PC-3 (cell line): ENCODE results near the gene OR10Z1. TPM values are rescaled to one million over a fixed set of nuclear protein-coding genes. Genes with fewer than 3 reads are reported as not detected.

Source experiments
- ATAC-seq: fragments of 200-7000 bp; cut with Tn5 transposase; 2 replicates; pipeline ENCODE4 v1.9.1; 2020; ENCODE audit warnings: mild to moderate bottlenecking, moderate library complexity
- BruUV-seq: library from RNA; stranded (reverse); fragments of 400-500 nt; replicated peaks from 2 replicates; lab custom pipeline; 2021; lab: Mats Ljungman, UMichigan
- CTCF ChIA-PET: fragments of 300-600 bp; sonication (Branson Sonifier 250); formaldehyde crosslinking; loops from one replicate; lab custom pipeline; 2022; ENCODE audit warnings: antibody characterized with exemption; lab: Charles Lee
- POLR2A ChIA-PET: fragments of 300-600 bp; sonication (Branson Sonifier 250); formaldehyde crosslinking; loops from one replicate; lab custom pipeline; 2022; ENCODE audit warnings: antibody characterized with exemption; ENCODE audit not compliant: unreplicated experiment; lab: Charles Lee
- DNase-seq: peaks from one replicate; pipeline ENCODE4 v3.0.0-alpha.2; 2015
- H2AFZ ChIP-seq: fragments of 300-600 bp; sonication (generic); 2 replicates; pipeline ENCODE4 v1.6.0; 2016; ENCODE audit warnings: antibody characterized with exemption, low read length
- H3F3A ChIP-seq: fragments of 300-600 bp; sonication (generic); one replicate; pipeline ENCODE4 v1.6.0; 2017; ENCODE audit warnings: antibody characterized with exemption, low read length, control low read depth, mild to moderate bottlenecking; ENCODE audit not compliant: unreplicated experiment
- H3K27ac ChIP-seq: fragments of 300-600 bp; sonication (generic); 2 replicates; pipeline ENCODE4 v1.5.1; 2016; ENCODE audit warnings: mild to moderate bottlenecking, low read length
- H3K27me3 ChIP-seq: fragments of 300-600 bp; sonication (generic); 2 replicates; pipeline ENCODE4 v1.6.1; 2016; ENCODE audit warnings: low read length, mixed read lengths
- H3K36me3 ChIP-seq: fragments of 300-600 bp; sonication (generic); 2 replicates; pipeline ENCODE4 v1.6.1; 2016; ENCODE audit warnings: low read depth, mixed run types, low read length, mixed read lengths
- H3K4me1 ChIP-seq: fragments of 300-600 bp; sonication (generic); 2 replicates; pipeline ENCODE4 v1.5.1; 2016; ENCODE audit warnings: low read length; ENCODE audit not compliant: insufficient read depth
- H3K4me2 ChIP-seq: fragments of 300-600 bp; sonication (generic); 2 replicates; pipeline ENCODE4 v1.6.0; 2016; ENCODE audit warnings: low read length
- H3K4me3 ChIP-seq: fragments of 300-600 bp; sonication (generic); 2 replicates; pipeline ENCODE4 v1.5.1; 2016; ENCODE audit warnings: mild to moderate bottlenecking, low read length, mixed read lengths
- H3K79me2 ChIP-seq: fragments of 300-600 bp; sonication (generic); 2 replicates; pipeline ENCODE4 v1.6.1; 2017; ENCODE audit warnings: low read length, mixed read lengths
- H3K9ac ChIP-seq: fragments of 300-600 bp; sonication (generic); 2 replicates; pipeline ENCODE4 v1.6.0; 2016; ENCODE audit warnings: mild to moderate bottlenecking, low read length
- H3K9me2 ChIP-seq: fragments of 300-600 bp; sonication (generic); replicated peaks from 2 replicates; pipeline ENCODE4 v1.6.1; 2016; ENCODE audit warnings: mixed run types, low read length, mixed read lengths
- H3K9me3 ChIP-seq: fragments of 300-600 bp; sonication (generic); 2 replicates; pipeline ENCODE4 v1.6.1; 2016; ENCODE audit warnings: low read length, mixed read lengths
- H4K20me1 ChIP-seq: fragments of 300-600 bp; sonication (generic); 2 replicates; pipeline ENCODE4 v1.6.1; 2016; ENCODE audit warnings: low read length, mixed read lengths
- EZH2 ChIP-seq: fragments of 300-600 bp; sonication (generic); IDR thresholded peaks from one replicate; pipeline ENCODE4 v1.6.1; 2017; ENCODE audit warnings: antibody characterized with exemption, mild to moderate bottlenecking, low read length; ENCODE audit not compliant: unreplicated experiment
- EZH2phosphoT487 ChIP-seq: fragments of 300-600 bp; sonication (generic); IDR thresholded peaks from 2 replicates; pipeline ENCODE4 v1.6.1; 2018; ENCODE audit warnings: mild to moderate bottlenecking, antibody characterized with exemption, low read length, borderline replicate concordance
- intact Hi-C: fragments of 100-400 bp; cut with micrococcal nuclease; formaldehyde crosslinking; loops from 2 replicates; pipeline ENCODE4 v1.9.0; 2023
- total RNA-seq: library from RNA; depleted of rRNA; stranded (reverse); fragments of >200 nt; gene quantifications from 2 replicates; pipeline ENCODE4 v1.2.3, GENCODE V29; 2014
- TF ChIP-seq, protein P1 (sequence below): fragments of 300-600 bp; sonication (generic); conservative IDR thresholded peaks from 2 replicates; pipeline ENCODE4 v1.5.1; 2017; ENCODE audit warnings: antibody characterized with exemption, low read depth, mild to moderate bottlenecking, low read length

The OR10Z1 gene
- total RNA-seq, 1 experiment from 2014 or later = not detected

GRCh38 chr1:158577561-158577960 is 27.5 kb upstream of the OR10Z1 start:
- Histone ChIP-seq H3F3A (no peaks in the 10 kb centered on the region), H3K4me2 (no peak overlapping the region), H3K9me2 (no peaks in the 10 kb centered on the region), H2AFZ (no peak overlapping the region), H3K4me3 (no peak overlapping the region), H3K4me1 (no peaks in the 10 kb centered on the region), H3K27ac (no peak overlapping the region), H3K27me3 (peaks cover 10% of the 10 kb centered on the region), H4K20me1 (no peaks in the 10 kb centered on the region), H3K36me3 (no peaks in the 10 kb centered on the region), H3K9ac (no peak overlapping the region), H3K79me2 (no peaks in the 10 kb centered on the region), H3K9me3 (no peaks in the 10 kb centered on the region)
- CTCF ChIA-PET = no interaction called here
- intact Hi-C loops = no loop called here
- DNase-seq (no peak), ATAC-seq (no peak)
- POLR2A ChIA-PET = no interaction called here
- TF ChIP-seq EZH2phosphoT487 (no peak), EZH2 (no peak)
- TF ChIP-seq, protein P1, sequence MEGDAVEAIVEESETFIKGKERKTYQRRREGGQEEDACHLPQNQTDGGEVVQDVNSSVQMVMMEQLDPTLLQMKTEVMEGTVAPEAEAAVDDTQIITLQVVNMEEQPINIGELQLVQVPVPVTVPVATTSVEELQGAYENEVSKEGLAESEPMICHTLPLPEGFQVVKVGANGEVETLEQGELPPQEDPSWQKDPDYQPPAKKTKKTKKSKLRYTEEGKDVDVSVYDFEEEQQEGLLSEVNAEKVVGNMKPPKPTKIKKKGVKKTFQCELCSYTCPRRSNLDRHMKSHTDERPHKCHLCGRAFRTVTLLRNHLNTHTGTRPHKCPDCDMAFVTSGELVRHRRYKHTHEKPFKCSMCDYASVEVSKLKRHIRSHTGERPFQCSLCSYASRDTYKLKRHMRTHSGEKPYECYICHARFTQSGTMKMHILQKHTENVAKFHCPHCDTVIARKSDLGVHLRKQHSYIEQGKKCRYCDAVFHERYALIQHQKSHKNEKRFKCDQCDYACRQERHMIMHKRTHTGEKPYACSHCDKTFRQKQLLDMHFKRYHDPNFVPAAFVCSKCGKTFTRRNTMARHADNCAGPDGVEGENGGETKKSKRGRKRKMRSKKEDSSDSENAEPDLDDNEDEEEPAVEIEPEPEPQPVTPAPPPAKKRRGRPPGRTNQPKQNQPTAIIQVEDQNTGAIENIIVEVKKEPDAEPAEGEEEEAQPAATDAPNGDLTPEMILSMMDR = no peak
- BruUV-seq = no TSS peak

GRCh38 chr1:158579733-158580132 is 25.3 kb upstream of the OR10Z1 start, which contains the start of gene OR10X1:
Gene OR10X1 (minus strand): TSS chr1:158579899. CDS start chr1:158579899, 0 bp downstream.
- TF ChIP-seq EZH2phosphoT487 (no peak), EZH2 (no peak)
- TF ChIP-seq, protein P1 = no peak
- no peaks in the 10 kb centered on the region for H3K36me3 ChIP-seq
- H4K20me1 ChIP-seq = no peaks in the 10 kb centered on the region
- H3K9me2 ChIP-seq = no peaks in the 10 kb centered on the region
- H3K4me2 ChIP-seq = no peak within 1 kb of the TSS
- ChIA-PET POLR2A (no interaction called here), CTCF (no interaction called here)
- H2AFZ ChIP-seq = no peak within 1 kb of the TSS
- intact Hi-C loops = no loop called here
- H3K27ac ChIP-seq = no peak within 1 kb of the TSS
- no peaks in the 10 kb centered on the region for H3F3A ChIP-seq
- H3K4me1 ChIP-seq = no peaks in the 10 kb centered on the region
- BruUV-seq = no TSS peak
- ATAC-seq (no peak), DNase-seq (no peak)
- H3K9ac ChIP-seq = no peak within 1 kb of the TSS
- H3K4me3 ChIP-seq = no peak within 1 kb of the TSS
- peaks cover 10% of the 10 kb centered on the region for H3K27me3 ChIP-seq
- H3K9me3 ChIP-seq = no peaks in the 10 kb centered on the region
- no peaks in the 10 kb centered on the region for H3K79me2 ChIP-seq

DNA sequence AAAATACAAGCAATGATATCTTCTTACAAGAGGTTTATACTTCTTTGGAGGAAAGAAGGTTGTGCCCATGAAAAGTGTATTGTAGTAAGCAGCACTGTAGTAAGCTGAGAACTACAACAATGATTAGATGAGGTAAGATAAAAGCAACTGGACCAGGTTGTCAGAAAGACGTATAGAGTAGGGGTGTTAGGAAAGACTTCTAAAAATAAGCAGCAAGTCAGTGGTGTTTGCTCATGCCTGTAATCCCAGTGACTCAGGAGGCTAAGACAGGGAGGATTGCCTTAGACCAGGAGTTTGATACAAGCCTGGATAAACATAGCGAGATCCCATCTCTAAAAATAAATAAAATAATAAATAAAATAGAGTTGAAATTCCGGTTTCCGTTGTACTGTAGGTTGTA is 21.1 kb upstream of the OR10Z1 start:
- CTCF ChIA-PET = no interaction called here
- ATAC-seq = no peak
- Histone ChIP-seq H3K9me3 (no peaks in the 10 kb centered on the region), H3K79me2 (no peaks in the 10 kb centered on the region), H3K4me1 (no peaks in the 10 kb centered on the region), H3K4me3 (no peak overlapping the region), H4K20me1 (no peaks in the 10 kb centered on the region), H3K36me3 (no peaks in the 10 kb centered on the region), H3K27ac (no peak overlapping the region), H3F3A (no peaks in the 10 kb centered on the region), H3K4me2 (no peak overlapping the region), H3K27me3 (no peaks in the 10 kb centered on the region), H3K9me2 (no peaks in the 10 kb centered on the region), H2AFZ (no peak overlapping the region), H3K9ac (no peak overlapping the region)
- no TSS peak for BruUV-seq
- DNase-seq = no peak
- TF ChIP-seq EZH2 (no peak), EZH2phosphoT487 (no peak)
- TF ChIP-seq, protein P1 = no peak
- POLR2A ChIA-PET = no interaction called here
- intact Hi-C loops = no loop called here
